Measurements from ENCODE around the gene KCNMA1.

DNA sequence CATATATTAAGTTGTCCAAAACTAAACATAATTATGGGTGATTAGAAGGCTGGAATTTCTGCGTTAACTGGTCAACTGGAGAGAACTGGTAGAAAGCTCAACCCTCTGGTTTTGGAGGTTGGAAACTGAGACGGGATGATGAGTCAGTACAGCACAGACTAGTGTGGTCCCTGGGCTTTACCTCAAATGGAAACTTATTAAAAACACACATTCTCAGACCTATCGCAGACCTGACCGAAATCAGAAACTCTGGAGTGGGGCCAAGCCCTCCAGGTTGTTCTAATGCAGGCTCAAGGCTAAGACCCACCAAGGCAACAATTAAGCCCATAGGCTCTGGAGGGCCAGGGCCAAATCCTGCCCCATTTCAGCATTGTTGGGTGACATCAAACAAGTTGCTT, 136.9 kb downstream of the KCNMA1 start:
- no peak for TF ChIP-seq GATA2 (IDR thresholded peaks at IDR 0.05; ENCODE audit: low read depth, low read length)
- TF ChIP-seq GATA3 (IDR thresholded peaks at IDR 0.05; ENCODE audit: low read depth, low read length): no peak

Measured in SH-SY5Y (cell line).